Urinary bladder (tissue), 4 donors: Measurements from ENCODE around the gene YPEL2. TPM values are rescaled to one million over a fixed set of nuclear protein-coding genes. Genes with fewer than 3 reads are reported as not detected.

Experiments used
- DNase-seq: peaks from one replicate; pipeline ENCODE4 v3.0.0-alpha.2; 2015; ENCODE audit errors: extremely low spot score
- H3K27ac ChIP-seq: one replicate; pipeline ENCODE4 v1.5.1; 2013; ENCODE audit warnings: low read depth, mild to moderate bottlenecking, moderate library complexity
- H3K36me3 ChIP-seq: one replicate; pipeline ENCODE4 v1.6.1; 2013; ENCODE audit warnings: mild to moderate bottlenecking, moderate library complexity; ENCODE audit not compliant: insufficient read depth
- H3K4me1 ChIP-seq: one replicate; pipeline ENCODE4 v1.6.1; 2013; ENCODE audit warnings: mild to moderate bottlenecking, moderate library complexity; ENCODE audit not compliant: insufficient read depth
- H3K4me3 ChIP-seq: one replicate; pipeline ENCODE4 v1.5.1; 2013; ENCODE audit warnings: low read depth, low read length
- WGBS: extraction: QIAGEN DNeasy Blood & Tissue Kit; methylation state at CpG from one replicate; pipeline ENCODE4 v1.1.7; 2013; 5-methylcytosine and 5-hydroxymethylcytosine counted together
- polyA plus RNA-seq: library from polyadenylated mRNA; stranded (reverse); fragments of 200-250 nt; gene quantifications from one replicate; pipeline ENCODE4 v1.2.3, GENCODE V29; 2013
- total RNA-seq: library from RNA; depleted of rRNA; stranded (reverse); fragments of >200 nt; gene quantifications from one replicate; pipeline ENCODE4 v1.2.3, GENCODE V29; 2014
- donor health status: healthy with polysubstance abuse.
- donor health status: healthy.

Gene YPEL2
- total and polyA plus RNA-seq, 2 donors = 16.0 to 28.4 TPM

- no peak for DNase-seq
- 87% methylated on average over 5 of the region's 5 CpGs for WGBS
- Histone ChIP-seq H3K4me1 (peaks cover 2% of the 10 kb centered on the region), H3K27ac (no peak overlapping the region), H3K36me3 (no peaks in the 10 kb centered on the region), H3K4me3 (no peak overlapping the region)
Observed at GRCh38 chr17:59337741-59338299, 6.4 kb downstream of the YPEL2 start.

GRCh38 chr17:59338498-59338897 is 7.0 kb downstream of the YPEL2 start:
- H3K4me3 ChIP-seq = no peak overlapping the region
- H3K36me3 ChIP-seq = no peaks in the 10 kb centered on the region
- no peak overlapping the region for H3K27ac ChIP-seq
- DNase-seq = no peak
- H3K4me1 ChIP-seq = peaks cover 2% of the 10 kb centered on the region
- WGBS = 82% methylated on average over 5 of the region's 5 CpGs

- DNase-seq = no peak
- Histone ChIP-seq H3K4me1 (peaks cover 2% of the 10 kb centered on the region), H3K4me3 (no peak overlapping the region), H3K27ac (no peak overlapping the region), H3K36me3 (no peaks in the 10 kb centered on the region)
- 80% methylated on average over 3 of the region's 3 CpGs for WGBS
Observed at GRCh38 chr17:59341922-59342321, 10.5 kb downstream of the YPEL2 start.

- H3K27ac ChIP-seq = no peak overlapping the region
- no peak for DNase-seq
- no peaks in the 10 kb centered on the region for H3K36me3 ChIP-seq
- peaks cover 2% of the 10 kb centered on the region for H3K4me1 ChIP-seq
- H3K4me3 ChIP-seq = no peak overlapping the region
- 72% methylated on average over 4 of the region's 4 CpGs for WGBS
Observed at GRCh38 chr17:59342681-59343131, 11.3 kb downstream of the YPEL2 start.

- WGBS = 86% methylated on average over 7 of the region's 7 CpGs
- no peak overlapping the region for H3K4me3 ChIP-seq
- no peaks in the 10 kb centered on the region for H3K36me3 ChIP-seq
- no peak overlapping the region for H3K27ac ChIP-seq
- DNase-seq = no peak
- peaks cover 2% of the 10 kb centered on the region for H3K4me1 ChIP-seq
Observed at GRCh38 chr17:59345476-59345875, 14.0 kb downstream of the YPEL2 start.

- no peaks in the 10 kb centered on the region for H3K36me3 ChIP-seq
- H3K4me1 ChIP-seq = peaks cover 2% of the 10 kb centered on the region
- H3K4me3 ChIP-seq = no peak overlapping the region
- WGBS = 91% methylated on average over 4 of the region's 4 CpGs
- DNase-seq = no peak
- no peak overlapping the region for H3K27ac ChIP-seq
Observed at GRCh38 chr17:59346341-59346740, 14.9 kb downstream of the YPEL2 start.

GRCh38 chr17:59346876-59347407 is 15.5 kb downstream of the YPEL2 start:
- Histone ChIP-seq H3K36me3 (no peaks in the 10 kb centered on the region), H3K4me1 (peaks cover 1% of the 10 kb centered on the region), H3K27ac (no peak overlapping the region), H3K4me3 (no peak overlapping the region)
- DNase-seq = no peak
- 97% methylated on average over 6 of the region's 6 CpGs for WGBS

- 77% methylated on average over 7 of the region's 7 CpGs for WGBS
- no peaks in the 10 kb centered on the region for H3K4me1 ChIP-seq
- H3K4me3 ChIP-seq = no peak overlapping the region
- H3K27ac ChIP-seq = no peak overlapping the region
- no peak for DNase-seq
- H3K36me3 ChIP-seq = no peaks in the 10 kb centered on the region
Observed at GRCh38 chr17:59347975-59348391, 16.5 kb downstream of the YPEL2 start.

GRCh38 chr17:59349178-59349577 is 17.7 kb downstream of the YPEL2 start:
- no peak overlapping the region for H3K4me3 ChIP-seq
- H3K36me3 ChIP-seq = no peaks in the 10 kb centered on the region
- H3K27ac ChIP-seq = no peak overlapping the region
- DNase-seq = no peak
- WGBS = 88% methylated on average over 8 of the region's 8 CpGs
- no peaks in the 10 kb centered on the region for H3K4me1 ChIP-seq

- Histone ChIP-seq H3K4me3 (no peak overlapping the region), H3K36me3 (no peaks in the 10 kb centered on the region), H3K27ac (no peak overlapping the region), H3K4me1 (peaks cover 4% of the 10 kb centered on the region)
- no peak for DNase-seq
- WGBS = 92% methylated on average over 16 of the region's 16 CpGs
Observed at GRCh38 chr17:59353106-59353854, 21.8 kb downstream of the YPEL2 start.

GRCh38 chr17:59353936-59354755 is 22.7 kb downstream of the YPEL2 start:
- peaks cover 4% of the 10 kb centered on the region for H3K4me1 ChIP-seq
- H3K27ac ChIP-seq = no peak overlapping the region
- no peaks in the 10 kb centered on the region for H3K36me3 ChIP-seq
- no peak overlapping the region for H3K4me3 ChIP-seq
- 69% methylated on average over 9 of the region's 9 CpGs for WGBS
- DNase-seq = no peak

GRCh38 chr17:59355030-59355701 is 23.7 kb downstream of the YPEL2 start:
- Histone ChIP-seq H3K4me3 (no peak overlapping the region), H3K4me1 (peaks cover 4% of the 10 kb centered on the region), H3K36me3 (no peaks in the 10 kb centered on the region), H3K27ac (no peak overlapping the region)
- DNase-seq = no peak
- 84% methylated on average over 4 of the region's 4 CpGs for WGBS

- Histone ChIP-seq H3K36me3 (no peaks in the 10 kb centered on the region), H3K4me1 (peaks cover 4% of the 10 kb centered on the region), H3K27ac (no peak overlapping the region), H3K4me3 (no peak overlapping the region)
- no peak for DNase-seq
- 83% methylated on average over 4 of the region's 4 CpGs for WGBS
Observed at GRCh38 chr17:59355702-59356325, 24.4 kb downstream of the YPEL2 start.
